Right ventricle myocardium inferior (tissue), 1 donor: ENCODE data around the gene SYT11. TPM values are rescaled to one million over a fixed set of nuclear protein-coding genes. Genes with fewer than 3 reads are reported as not detected.
A peak's percentile ranks its signal among the peaks of the same experiment; 100 is the strongest.

Experiments used
- ATAC-seq: fragments of 200-7000 bp; cut with Tn5 transposase; one replicate; pipeline ENCODE4 v1.9.1; 2020; ENCODE audit warnings: mild to moderate bottlenecking, moderate library complexity
- DNase-seq: peaks from one replicate; pipeline ENCODE4 v3.0.0; 2021; ENCODE audit errors: missing footprints
- intact Hi-C: fragments of 100-400 bp; cut with DNase I; formaldehyde crosslinking; loops from one replicate; pipeline ENCODE4 v1.11.0; 2022
- total RNA-seq: library from RNA; stranded (reverse); fragmentation: NEBNext Ultra II Directional; extraction: Animal tissue kit (Norgen Biotek cat#: 25700); gene quantifications from one replicate; pipeline ENCODE4 v1.2.1, GENCODE V29; 2021
- donor health status: DM: no; HTN: yes; CAD: no; lungs with severe emphysema.

Gene SYT11
- total RNA-seq, 1 donor from 2014 or later, result 9.2 TPM

DNA sequence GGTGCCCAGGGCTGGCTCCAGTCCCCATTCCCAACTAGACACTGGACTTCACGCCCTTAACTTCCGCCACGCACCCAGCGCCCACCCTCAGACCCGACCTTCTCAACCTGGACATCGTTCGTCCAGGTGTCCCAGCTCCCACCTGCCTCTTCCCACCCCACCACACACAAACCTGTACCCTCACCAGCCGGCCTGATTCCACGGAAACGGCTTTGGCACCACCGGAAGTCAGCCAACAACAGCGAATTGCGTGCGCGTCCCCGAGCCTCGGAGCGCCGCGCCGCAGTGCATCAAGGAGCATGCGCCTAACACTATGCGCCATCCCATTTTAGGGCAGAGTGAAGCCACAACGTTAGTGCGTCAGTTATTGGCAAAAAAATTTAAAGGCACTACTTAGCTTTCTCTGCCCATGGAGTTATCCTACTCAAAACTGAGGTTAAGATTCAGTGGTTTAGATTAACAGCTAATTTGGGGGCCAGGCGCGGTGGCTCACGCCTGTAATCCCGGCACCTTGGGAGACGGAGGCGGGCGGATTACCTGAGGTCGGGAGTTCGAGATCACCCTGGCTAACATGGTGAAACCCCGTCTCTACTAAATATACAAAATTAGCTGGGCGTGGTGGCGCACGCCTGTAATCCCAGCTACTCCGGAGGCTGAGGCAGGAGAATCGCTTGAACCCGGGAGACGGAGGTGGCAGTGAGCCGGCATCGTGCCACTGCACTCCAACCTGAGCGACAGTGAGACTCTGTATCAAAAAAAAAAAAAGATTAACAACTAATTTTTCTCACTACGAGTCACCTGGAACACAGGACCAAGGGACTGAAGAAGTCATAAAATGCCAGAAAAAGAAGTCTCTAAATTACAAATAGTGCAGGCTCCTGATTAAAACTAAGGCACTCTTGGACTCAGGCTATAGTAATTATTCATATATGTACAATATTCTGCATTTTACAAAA lies 2.1 kb upstream of the SYT11 start, which contains the start of gene GON4L:
Gene GON4L (minus strand): TSS at position 240 of the 956 bp plus-strand sequence. CDS start 3,434 bp downstream, outside the sequence.
- intact Hi-C loops, result loop anchor here (5.0 kb wide), 1 partner anchor 55 kb away; the partner anchor contains the start of gene RIT1
- ATAC-seq, result peak; percentile 81
- peak; percentile 95 for DNase-seq

DNA sequence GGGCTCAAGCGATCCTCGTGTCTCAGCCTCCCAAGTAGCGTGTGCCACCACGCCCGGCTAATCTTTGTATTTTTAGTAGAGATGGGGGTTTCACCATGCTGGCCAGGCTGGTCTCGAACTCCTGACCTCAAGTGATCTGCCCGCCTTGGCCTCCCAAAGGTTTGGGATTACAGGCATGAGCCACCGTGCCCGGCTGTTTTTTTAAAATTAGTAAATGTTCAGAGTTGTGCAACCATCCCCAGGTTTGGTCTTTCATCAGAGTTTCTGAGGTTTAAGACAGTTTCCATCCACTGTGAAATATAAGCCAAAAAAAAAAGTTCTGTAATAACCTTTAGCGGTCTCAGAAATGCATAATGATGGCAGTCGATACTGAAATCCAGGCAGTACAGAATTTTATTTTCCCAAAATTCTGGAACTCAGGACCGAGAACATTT lies 550 bp upstream of the SYT11 start:
- no peak for ATAC-seq

DNA sequence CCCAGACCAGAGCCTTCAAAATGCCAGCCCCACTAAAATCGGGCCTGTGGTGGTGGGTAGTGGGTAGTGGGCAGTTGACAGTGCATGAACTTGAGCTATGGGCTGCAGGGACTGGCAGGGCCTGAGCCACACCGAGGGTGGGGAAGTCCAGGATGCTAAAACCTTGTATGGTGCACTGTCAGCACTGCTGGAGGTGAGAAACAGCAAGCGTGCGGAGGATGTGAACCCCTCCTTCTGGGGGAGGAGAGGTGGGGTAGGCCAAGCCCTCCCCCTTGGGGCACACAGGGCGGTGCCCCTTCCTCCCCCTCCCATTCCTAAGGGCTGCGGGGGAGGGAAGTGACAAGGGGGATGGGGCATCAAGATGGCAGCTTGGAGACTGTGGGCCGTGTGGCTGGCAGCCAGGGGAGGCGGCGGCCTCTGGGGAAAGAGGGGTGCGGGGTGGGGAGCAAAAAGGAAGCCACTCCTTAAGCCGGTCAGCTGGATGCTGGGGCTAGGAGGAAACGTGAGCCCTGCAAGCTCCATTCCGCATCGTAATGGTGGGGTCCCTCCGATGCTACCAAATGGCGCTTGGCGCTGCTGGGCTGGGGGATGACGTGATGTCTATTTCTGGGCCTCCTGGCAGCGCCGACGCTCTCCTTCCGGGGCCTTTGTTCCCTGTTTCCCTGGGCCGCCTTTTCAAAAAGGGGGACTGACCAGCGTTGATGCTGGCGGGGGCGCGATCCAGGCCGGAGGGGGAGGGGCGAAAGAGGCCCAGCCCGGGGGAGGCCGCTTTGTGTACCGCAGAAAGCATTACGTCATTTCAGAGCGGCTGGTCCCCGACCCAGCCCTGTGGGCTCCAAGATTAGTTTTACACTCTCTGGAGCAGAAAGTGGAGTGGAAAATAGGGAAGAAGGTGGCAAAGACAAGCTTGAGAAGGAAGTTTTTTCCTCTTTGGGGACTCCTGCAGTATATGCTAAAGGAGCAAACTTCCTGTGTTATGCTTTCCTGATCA lies 809 bp downstream of the SYT11 start:
- intact Hi-C loops, result loop anchor here (1.0 to 5.0 kb wide), 3 partner anchors 33 to 193 kb away; partner anchors contain the start of genes RIT1 and UBQLN4
- ATAC-seq (peak; percentile 62), DNase-seq (peak; percentile 87)

More for the DNA sequence above, 550 bp upstream of the SYT11 start:
- no peak for DNase-seq
- intact Hi-C loops, result loop anchor here (5.0 kb wide), 1 partner anchor 53 kb away; the partner anchor contains the start of gene RIT1

DNA sequence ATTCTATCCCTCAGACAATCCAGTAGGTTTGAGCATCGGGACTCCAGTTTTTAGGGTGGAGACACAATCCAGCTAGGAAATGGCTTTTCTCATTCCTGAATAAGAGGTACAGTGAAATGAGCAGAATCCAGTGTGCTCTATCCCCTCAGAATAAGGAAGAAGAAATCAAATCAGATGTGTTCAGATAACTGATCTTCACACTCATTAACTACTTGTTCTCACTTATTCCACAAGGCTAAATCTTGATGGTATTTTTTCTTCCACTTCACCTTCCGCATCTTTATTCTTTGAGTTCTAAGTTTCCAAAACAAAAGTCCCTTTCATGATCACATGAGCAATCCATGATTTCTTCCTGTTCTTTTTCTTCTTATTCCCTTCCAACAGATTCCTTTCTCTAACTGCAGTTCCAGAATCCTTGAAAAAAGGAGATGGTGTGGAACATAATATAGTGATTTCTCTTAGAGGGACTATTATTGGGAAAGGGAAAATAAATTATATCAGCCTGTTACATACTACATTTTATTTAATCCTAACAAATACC lies 1.7 kb downstream of the SYT11 start:
- DNase-seq (no peak), ATAC-seq (no peak)
- intact Hi-C loops, result loop anchor here (1.0 to 2.0 kb wide), 2 partner anchors 32 to 192 kb away; partner anchors contain the start of gene UBQLN4

DNA sequence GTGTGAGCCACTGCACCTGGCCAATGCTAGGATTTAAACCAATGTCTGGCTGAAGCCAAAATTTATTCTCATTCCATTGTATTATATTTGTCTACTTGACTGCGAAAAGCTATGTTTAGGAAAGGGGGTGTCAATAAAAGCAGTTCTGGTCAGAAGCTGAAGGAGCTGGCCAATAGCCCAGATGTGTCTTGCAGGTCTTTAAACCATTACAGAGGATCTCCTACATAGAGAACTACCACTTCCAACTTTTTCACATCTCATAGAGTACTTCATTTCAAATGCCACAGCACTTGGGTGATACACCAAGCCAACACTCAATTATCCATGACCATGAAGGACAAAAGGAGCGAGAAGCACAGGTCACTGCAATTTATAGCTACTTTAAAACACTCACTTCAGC lies 2.5 kb downstream of the SYT11 start:
- intact Hi-C loops, result loop anchor here (2.0 kb wide), 1 partner anchor 31 kb away; no protein-coding TSS in a partner anchor
- ATAC-seq, result no peak
- no peak for DNase-seq

DNA sequence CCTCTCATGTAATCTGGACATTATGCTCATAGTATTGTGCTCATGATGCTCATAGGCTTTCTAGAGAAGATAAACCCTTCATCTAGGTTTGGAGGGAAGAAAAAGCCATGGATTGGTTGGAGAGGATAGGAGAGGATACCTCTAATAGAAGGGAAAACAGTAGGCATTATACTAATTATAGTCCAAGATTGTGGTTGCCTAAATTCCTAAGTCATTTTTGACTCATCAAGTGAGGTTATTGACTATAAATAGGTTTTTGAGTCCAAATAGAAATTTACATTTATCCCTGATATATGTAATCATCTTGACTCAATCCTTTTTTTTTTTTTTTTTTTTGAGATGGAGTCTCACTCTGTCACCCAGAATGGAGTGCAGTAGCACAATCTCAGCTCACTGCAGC lies 5.0 kb downstream of the SYT11 start:
- no peak for DNase-seq
- intact Hi-C loops, result no loop called here

DNA sequence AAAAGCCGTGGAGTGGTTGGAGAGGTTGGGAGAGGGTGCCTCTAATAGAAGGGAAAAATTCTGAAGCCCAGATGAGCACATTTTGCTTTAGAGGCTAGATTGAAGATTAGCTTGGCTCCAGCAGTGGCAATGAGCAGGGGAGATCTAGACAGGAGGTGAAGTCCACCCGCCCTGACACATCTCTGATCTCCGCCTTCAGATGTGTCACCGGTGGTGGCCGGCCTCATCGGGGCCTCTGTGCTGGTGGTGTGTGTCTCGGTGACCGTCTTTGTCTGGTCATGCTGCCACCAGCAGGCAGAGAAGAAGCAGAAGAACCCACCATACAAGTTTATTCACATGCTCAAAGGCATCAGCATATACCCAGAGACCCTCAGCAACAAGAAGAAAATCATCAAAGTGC lies 8.4 kb downstream of the SYT11 start:
- intact Hi-C loops, result no loop called here

More for the DNA sequence above, 5.0 kb downstream of the SYT11 start:
- ATAC-seq, result no peak

DNA sequence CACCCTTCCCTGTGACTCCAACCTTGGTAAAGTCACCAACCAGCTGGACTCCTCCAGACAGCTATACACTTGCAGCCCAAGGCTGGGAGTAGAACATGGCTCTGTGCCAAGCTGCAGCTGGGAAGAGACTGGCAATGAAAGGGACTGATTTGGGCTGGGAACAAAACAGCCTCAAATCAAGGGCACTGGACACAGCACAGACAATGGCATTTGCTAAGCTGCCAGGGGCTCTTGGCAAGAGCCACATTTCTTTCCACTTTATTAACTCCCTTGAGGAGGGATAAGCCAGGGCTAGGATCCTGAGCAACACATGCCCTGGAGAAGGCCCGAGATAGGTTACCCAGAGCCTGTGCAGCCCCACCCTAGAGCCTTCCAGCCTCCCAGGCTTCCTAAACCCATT lies 12.0 kb downstream of the SYT11 start:
- intact Hi-C loops, result no loop called here
- ATAC-seq, result peak; percentile 64
- DNase-seq, result no peak

More for the DNA sequence above, 8.4 kb downstream of the SYT11 start:
- no peak for ATAC-seq
- no peak for DNase-seq

DNA sequence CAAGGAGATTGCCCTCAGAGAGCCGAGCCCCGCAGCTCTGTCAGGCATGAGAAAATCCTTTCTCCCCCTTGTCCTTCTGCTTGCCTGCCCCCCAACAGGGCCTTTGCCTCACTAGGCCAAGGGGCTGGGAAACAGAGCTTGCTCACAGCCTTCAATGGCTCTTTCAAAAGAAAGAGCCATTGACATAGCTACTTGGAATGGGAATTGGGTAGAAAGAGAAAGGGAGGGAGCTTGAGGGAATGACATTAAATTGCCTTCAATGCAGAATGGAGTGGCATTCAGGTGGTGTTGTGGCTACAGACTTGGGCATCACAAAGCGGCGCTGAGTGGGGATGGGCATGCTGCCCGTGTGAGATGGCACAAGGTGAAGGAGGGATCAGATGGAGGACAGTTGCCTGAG lies 13.2 kb downstream of the SYT11 start:
- ATAC-seq (no peak), DNase-seq (no peak)

DNA sequence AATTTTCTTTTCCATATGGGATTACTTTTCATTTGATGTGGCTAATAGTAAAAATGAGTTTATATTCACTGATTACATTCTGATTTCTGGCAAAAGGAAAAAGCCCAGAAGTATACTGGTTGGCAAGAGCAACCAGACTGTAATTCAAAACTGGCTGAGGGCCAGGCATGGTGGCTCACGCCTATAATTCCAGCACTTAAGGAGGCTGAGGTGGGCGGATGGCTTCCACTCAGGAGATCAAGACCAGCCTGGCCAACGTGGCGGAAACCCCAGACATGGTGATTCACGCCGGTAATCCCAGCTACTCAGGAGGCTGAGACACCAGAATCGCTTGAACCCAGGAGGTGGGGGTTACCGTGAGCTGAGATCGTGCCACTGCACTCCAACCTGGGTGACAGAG lies 14.5 kb downstream of the SYT11 start:
- ATAC-seq (no peak), DNase-seq (no peak)
- intact Hi-C loops, result no loop called here

More for the DNA sequence above, 13.2 kb downstream of the SYT11 start:
- intact Hi-C loops, result no loop called here

DNA sequence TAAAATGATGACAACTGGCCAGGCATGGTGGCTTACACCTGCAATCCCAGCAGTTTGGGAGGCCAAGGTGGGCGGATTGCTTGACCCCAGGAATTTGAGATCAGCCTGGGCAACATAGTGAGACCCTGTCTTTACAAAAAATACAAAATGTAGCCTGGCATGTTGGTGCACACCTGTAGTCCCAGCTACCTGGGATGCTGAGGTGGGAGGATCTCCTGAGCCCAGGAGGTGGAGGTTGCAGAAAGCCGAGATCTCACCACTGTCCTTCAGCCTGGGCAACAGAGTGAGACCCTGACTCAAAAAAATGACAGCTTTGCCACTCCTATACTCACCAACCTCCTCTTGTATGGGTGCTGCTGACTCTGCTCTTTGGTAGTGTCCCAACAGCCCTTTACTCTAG lies 18.6 kb downstream of the SYT11 start:
- intact Hi-C loops, result no loop called here
- DNase-seq (no peak), ATAC-seq (no peak)

DNA sequence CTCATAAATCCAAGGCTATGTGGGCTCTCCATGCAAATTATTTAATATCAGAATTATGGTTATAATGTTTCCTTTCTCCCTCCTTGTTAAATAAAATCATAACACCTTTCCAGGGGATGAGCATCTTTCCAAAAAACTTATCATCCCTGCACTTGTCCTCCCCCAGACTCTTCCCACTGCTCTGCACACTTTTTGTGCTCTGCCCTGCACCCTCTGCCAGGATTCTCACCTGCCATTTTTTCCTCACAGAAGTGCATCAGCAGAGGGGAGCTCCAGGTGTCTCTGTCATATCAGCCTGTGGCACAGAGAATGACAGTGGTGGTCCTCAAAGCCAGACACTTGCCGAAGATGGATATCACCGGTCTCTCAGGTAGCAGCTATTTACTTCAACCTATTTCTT lies 20.9 kb downstream of the SYT11 start:
- intact Hi-C loops, result no loop called here
- no peak for ATAC-seq
- DNase-seq, result no peak

DNA sequence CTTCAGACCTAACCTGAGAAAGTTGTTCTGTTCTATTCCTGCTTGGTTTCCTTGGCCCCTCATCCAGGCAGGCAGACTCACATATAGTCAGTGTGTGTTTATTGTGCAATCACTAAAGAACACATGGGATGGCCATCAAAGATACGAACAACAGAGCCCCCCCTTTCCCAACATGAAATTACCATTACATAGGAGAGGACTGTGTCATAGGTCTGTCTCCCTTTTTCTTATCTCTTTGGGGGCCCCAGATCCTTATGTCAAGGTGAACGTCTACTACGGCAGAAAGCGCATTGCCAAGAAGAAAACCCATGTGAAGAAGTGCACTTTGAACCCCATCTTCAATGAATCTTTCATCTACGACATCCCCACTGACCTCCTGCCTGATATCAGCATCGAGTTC lies 21.6 kb downstream of the SYT11 start:
- intact Hi-C loops, result no loop called here
- no peak for ATAC-seq
- DNase-seq, result no peak

DNA sequence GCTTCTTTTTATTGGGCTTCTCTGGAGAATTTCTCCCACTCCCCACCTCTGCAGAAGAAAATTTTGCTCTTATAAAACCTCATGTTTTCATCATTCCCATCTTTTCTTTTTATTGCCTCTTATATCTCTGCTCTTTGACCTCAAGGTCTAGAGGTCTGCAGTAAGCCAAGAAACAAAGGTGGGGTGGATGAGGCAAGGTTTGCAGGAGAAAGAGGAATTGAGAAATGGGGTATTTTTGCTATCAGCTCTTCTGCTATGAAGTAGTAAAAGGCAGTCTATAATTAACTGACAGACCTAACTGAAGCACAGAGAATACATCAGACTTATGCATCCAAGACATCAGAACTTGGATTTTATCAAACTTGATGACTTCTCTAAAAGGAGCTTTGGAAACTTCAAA lies 22.9 kb downstream of the SYT11 start:
- intact Hi-C loops, result no loop called here
- no peak for DNase-seq
- ATAC-seq, result no peak

DNA sequence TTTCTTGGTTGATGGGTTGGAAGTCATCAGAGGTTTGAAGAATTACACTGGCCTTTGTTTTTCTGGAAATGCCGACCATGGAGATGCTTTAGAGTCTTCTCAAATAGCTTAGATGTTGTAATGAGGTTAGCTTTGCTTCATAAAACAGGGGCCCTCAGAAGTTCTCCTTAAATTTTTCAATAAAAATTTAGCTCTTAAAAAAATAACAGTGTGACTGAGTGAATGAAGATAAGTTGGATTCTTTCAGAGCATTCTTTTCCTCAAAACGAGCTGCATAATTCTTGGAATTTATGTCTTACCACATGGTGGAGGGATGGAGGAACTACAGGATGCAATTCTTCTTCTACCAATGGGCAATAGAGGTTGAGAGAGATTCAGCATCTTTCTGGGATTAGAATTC lies 23.4 kb downstream of the SYT11 start:
- intact Hi-C loops, result no loop called here
- ATAC-seq (no peak), DNase-seq (no peak)

DNA sequence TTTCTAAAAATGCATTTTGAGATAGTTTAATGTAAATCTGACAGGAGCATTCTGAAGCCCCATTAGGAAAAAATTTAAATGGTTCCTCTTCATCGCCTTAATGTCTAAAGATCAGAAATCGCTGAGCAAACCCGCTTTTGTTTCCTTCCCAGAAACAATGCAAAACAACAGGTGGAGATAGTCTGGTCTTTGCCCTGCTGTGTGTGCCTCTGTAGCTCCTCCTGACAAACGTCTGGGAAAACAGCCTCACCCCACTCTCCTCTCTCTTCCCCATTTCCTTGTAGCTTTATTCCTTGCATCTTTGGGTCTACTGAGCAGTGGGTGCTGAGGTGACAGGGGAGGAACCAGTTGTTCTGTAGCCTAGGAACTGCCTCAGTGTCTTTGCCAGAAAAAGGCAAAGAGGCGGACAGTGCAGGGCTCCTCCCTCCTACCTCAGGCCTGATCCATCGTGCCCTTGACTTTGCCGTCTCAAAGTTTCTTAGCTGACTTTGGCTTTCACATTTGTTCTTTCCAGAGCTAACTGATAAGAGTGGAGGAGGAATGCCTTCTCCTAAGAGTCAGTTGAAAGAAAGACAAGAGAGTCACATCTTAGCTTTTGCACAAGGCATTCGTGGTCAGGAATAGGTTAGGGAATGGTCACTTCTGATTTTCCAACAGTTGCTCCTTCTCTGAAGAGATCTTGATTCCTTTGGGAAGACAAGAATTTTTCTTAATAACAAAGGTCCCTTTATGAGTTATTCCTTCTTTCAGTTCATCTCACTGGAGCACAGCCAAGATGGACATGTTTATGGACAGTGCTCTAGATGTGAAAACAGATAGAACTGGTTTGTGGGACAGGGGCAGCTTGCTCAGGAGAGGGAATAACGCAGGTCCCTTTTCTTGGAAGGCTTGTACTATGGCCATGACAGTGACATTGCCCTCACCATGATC lies 24.9 kb downstream of the SYT11 start:
- DNase-seq, result no peak
- intact Hi-C loops, result no loop called here
- peak; percentile 28 for ATAC-seq

DNA sequence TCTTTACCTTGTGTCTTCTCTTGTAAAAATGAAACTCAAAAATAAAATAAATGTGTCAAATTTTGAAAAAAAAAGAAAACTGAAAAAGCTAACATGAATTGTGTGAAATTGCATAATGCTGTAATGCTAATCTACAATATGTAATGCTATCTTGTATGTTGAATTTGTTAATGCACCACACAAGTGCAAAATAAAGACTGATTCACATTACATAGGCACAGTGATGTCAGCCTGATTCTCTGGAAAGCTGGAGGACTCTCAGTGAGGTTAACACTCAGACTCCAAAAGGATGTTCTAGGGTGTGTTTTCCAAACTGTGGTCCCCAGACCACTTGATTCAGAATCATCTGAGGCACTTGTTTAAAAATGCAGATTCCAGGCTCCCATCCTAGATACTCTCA lies 25.6 kb downstream of the SYT11 start:
- intact Hi-C loops, result no loop called here
- ATAC-seq (no peak), DNase-seq (no peak)

DNA sequence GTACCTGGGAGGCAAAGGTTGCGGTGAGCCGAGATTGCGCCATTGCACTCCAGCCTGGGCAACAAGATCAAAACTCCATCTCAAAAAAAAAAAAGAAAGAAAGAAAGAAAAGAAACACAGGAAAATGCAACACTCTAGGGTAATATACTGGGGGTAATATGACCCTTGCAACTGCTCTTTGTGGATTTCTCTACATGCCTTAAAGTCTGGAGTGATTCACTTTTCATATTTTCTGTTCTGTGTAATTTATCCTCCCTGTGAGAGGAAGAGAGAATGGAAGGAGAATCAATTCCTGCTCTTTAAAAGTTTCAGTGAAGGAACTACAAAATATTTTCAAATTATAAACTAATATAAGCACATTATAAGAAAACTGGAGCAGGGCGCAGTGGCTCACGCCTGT lies 29.1 kb downstream of the SYT11 start:
- no peak for ATAC-seq
- DNase-seq, result no peak
- intact Hi-C loops, result no loop called here
